SK-N-SH treated with all-trans-retinoic acid at 6 μM for 48 hours (cell line): ENCODE results near the gene TMEM182.

Experiments used
- ARNTL ChIP-seq: fragments of 450-650 bp; formaldehyde crosslinking; IDR thresholded peaks from 2 replicates; pipeline ENCODE4 v1.5.0; 2020; ENCODE audit warnings: low read depth, mild to moderate bottlenecking, moderate library complexity, borderline replicate concordance
- ESRRG ChIP-seq: fragments of 250-450 bp; sonication (Bioruptor Pico); IDR thresholded peaks from 2 replicates; pipeline ENCODE4 v1.6.1; 2021; ENCODE audit warnings: mild to moderate bottlenecking
- ISL1 ChIP-seq: fragments of 250-450 bp; sonication (Bioruptor Pico); IDR thresholded peaks from 2 replicates; pipeline ENCODE4 v2.1.2; 2022; ENCODE audit warnings: mild to moderate bottlenecking, moderate library complexity
- TOX ChIP-seq: fragments of 250-450 bp; sonication (Bioruptor Pico); IDR thresholded peaks from 2 replicates; pipeline ENCODE4 v1.8.0; 2021; ENCODE audit warnings: mild to moderate bottlenecking, moderate library complexity, borderline replicate concordance
- ZFP30 ChIP-seq: fragments of 450-650 bp; formaldehyde crosslinking; IDR thresholded peaks from 2 replicates; pipeline ENCODE4 v1.5.0; 2022; ENCODE audit warnings: mild to moderate bottlenecking, moderate library complexity
- ZNF70 ChIP-seq: fragments of 450-650 bp; formaldehyde crosslinking; IDR thresholded peaks from 2 replicates; pipeline ENCODE4 v1.5.0; 2020; ENCODE audit warnings: mild to moderate bottlenecking, moderate library complexity
- ZNF8 ChIP-seq: fragments of 450-650 bp; formaldehyde crosslinking; IDR thresholded peaks from 2 replicates; pipeline ENCODE4 v1.5.0; 2020; ENCODE audit warnings: mild to moderate bottlenecking, moderate library complexity
- TF ChIP-seq, protein P1 (sequence below): fragments of 250-450 bp; sonication (Bioruptor Pico); IDR thresholded peaks from 2 replicates; pipeline ENCODE4 v1.5.1; 2021; ENCODE audit warnings: mild to moderate bottlenecking, moderate library complexity
- TF ChIP-seq, protein P2 (sequence below): fragments of 250-450 bp; sonication (Bioruptor Pico); IDR thresholded peaks from 2 replicates; pipeline ENCODE4 v1.8.0; 2020; ENCODE audit warnings: mild to moderate bottlenecking, moderate library complexity, borderline replicate concordance
- TF ChIP-seq, protein P3 (sequence below): fragments of 250-450 bp; sonication (Bioruptor Pico); IDR thresholded peaks from 2 replicates; pipeline ENCODE4 v1.5.0; 2020; ENCODE audit warnings: mild to moderate bottlenecking, moderate library complexity
- TF ChIP-seq, protein P4 (sequence below): fragments of 250-450 bp; sonication (Bioruptor Pico); IDR thresholded peaks from 2 replicates; pipeline ENCODE4 v1.5.1; 2020; ENCODE audit warnings: low read depth, mild to moderate bottlenecking, moderate library complexity

DNA sequence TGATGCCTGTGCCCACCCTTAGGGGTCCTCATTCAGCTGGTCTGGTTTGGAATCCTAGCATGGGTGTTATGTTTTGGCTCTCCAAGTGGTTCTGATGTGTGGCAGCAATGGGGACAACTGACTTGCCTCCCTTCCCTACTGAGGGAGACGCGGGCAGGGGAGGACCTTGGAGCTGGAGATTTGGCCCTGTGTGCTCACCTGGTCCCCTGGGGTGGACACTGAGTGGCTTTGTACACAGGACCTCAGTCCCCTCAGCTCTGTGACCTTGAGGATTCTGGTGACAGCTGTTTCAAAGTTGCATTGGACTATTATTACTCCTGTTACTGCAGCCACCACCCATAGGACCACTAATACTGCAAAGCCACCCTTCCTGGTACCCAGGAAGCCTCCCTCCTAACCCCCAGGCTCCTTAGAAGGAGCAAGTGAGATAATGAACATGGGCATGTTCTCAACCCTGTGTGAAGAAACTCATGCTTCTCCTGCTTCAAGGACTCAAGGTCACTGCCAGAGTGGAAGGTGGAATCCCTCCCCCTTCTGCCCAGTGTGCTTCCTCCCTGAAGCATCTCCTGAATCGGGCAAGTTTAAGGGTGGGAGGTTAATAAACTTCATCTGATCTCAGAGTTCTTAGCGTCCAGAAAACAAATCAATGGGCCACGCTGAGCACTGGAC is 26.5 kb downstream of the TMEM182 start:
- TF ChIP-seq ISL1 (CRISPR knock-in tag): no peak
- TF ChIP-seq TOX: no peak
- TF ChIP-seq, protein P1, sequence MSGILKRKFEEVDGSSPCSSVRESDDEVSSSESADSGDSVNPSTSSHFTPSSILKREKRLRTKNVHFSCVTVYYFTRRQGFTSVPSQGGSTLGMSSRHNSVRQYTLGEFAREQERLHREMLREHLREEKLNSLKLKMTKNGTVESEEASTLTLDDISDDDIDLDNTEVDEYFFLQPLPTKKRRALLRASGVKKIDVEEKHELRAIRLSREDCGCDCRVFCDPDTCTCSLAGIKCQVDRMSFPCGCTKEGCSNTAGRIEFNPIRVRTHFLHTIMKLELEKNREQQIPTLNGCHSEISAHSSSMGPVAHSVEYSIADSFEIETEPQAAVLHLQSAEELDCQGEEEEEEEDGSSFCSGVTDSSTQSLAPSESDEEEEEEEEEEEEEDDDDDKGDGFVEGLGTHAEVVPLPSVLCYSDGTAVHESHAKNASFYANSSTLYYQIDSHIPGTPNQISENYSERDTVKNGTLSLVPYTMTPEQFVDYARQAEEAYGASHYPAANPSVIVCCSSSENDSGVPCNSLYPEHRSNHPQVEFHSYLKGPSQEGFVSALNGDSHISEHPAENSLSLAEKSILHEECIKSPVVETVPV (CRISPR knock-in tag): no peak
- no peak for TF ChIP-seq ZNF70 (CRISPR knock-in tag)
- no peak for TF ChIP-seq ESRRG (CRISPR knock-in tag)
- TF ChIP-seq, protein P2, sequence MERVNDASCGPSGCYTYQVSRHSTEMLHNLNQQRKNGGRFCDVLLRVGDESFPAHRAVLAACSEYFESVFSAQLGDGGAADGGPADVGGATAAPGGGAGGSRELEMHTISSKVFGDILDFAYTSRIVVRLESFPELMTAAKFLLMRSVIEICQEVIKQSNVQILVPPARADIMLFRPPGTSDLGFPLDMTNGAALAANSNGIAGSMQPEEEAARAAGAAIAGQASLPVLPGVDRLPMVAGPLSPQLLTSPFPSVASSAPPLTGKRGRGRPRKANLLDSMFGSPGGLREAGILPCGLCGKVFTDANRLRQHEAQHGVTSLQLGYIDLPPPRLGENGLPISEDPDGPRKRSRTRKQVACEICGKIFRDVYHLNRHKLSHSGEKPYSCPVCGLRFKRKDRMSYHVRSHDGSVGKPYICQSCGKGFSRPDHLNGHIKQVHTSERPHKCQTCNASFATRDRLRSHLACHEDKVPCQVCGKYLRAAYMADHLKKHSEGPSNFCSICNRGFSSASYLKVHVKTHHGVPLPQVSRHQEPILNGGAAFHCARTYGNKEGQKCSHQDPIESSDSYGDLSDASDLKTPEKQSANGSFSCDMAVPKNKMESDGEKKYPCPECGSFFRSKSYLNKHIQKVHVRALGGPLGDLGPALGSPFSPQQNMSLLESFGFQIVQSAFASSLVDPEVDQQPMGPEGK (CRISPR knock-in tag): no peak
- TF ChIP-seq, protein P3, sequence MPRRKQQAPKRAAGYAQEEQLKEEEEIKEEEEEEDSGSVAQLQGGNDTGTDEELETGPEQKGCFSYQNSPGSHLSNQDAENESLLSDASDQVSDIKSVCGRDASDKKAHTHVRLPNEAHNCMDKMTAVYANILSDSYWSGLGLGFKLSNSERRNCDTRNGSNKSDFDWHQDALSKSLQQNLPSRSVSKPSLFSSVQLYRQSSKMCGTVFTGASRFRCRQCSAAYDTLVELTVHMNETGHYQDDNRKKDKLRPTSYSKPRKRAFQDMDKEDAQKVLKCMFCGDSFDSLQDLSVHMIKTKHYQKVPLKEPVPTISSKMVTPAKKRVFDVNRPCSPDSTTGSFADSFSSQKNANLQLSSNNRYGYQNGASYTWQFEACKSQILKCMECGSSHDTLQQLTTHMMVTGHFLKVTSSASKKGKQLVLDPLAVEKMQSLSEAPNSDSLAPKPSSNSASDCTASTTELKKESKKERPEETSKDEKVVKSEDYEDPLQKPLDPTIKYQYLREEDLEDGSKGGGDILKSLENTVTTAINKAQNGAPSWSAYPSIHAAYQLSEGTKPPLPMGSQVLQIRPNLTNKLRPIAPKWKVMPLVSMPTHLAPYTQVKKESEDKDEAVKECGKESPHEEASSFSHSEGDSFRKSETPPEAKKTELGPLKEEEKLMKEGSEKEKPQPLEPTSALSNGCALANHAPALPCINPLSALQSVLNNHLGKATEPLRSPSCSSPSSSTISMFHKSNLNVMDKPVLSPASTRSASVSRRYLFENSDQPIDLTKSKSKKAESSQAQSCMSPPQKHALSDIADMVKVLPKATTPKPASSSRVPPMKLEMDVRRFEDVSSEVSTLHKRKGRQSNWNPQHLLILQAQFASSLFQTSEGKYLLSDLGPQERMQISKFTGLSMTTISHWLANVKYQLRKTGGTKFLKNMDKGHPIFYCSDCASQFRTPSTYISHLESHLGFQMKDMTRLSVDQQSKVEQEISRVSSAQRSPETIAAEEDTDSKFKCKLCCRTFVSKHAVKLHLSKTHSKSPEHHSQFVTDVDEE (CRISPR knock-in tag): no peak
- TF ChIP-seq ZFP30 (CRISPR knock-in tag): no peak
- no peak for TF ChIP-seq ARNTL (CRISPR knock-in tag)
- no peak for TF ChIP-seq ZNF8 (CRISPR knock-in tag)
- TF ChIP-seq, protein P4, sequence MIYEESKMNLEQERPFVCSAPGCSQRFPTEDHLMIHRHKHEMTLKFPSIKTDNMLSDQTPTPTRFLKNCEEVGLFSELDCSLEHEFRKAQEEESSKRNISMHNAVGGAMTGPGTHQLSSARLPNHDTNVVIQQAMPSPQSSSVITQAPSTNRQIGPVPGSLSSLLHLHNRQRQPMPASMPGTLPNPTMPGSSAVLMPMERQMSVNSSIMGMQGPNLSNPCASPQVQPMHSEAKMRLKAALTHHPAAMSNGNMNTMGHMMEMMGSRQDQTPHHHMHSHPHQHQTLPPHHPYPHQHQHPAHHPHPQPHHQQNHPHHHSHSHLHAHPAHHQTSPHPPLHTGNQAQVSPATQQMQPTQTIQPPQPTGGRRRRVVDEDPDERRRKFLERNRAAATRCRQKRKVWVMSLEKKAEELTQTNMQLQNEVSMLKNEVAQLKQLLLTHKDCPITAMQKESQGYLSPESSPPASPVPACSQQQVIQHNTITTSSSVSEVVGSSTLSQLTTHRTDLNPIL (CRISPR knock-in tag): no peak
